Astrocyte of the spinal cord (primary cell): ENCODE data around the gene ONECUT3.

ENCODE experiments used
- DNase-seq: peaks from one replicate; pipeline ENCODE4 v3.0.0; 2011; ENCODE audit warnings: low read depth, low spot score
- H3K4me3 ChIP-seq: 2 replicates; pipeline ENCODE4 v1.5.1; 2011; ENCODE audit warnings: low read depth, mild to moderate bottlenecking, low read length, moderate library complexity
- in situ Hi-C: cut with HindIII; loops from 2 replicates; pipeline ENCODE4 v1.10.0; 2017; ENCODE audit warnings: low sequenced_read_pairs
- TF ChIP-seq, protein P1 (sequence below): IDR thresholded peaks from 2 replicates; pipeline ENCODE4 v1.5.1; 2012; ENCODE audit warnings: low read depth, mild to moderate bottlenecking, low read length, inconsistent platforms

Gene ONECUT3

DNA sequence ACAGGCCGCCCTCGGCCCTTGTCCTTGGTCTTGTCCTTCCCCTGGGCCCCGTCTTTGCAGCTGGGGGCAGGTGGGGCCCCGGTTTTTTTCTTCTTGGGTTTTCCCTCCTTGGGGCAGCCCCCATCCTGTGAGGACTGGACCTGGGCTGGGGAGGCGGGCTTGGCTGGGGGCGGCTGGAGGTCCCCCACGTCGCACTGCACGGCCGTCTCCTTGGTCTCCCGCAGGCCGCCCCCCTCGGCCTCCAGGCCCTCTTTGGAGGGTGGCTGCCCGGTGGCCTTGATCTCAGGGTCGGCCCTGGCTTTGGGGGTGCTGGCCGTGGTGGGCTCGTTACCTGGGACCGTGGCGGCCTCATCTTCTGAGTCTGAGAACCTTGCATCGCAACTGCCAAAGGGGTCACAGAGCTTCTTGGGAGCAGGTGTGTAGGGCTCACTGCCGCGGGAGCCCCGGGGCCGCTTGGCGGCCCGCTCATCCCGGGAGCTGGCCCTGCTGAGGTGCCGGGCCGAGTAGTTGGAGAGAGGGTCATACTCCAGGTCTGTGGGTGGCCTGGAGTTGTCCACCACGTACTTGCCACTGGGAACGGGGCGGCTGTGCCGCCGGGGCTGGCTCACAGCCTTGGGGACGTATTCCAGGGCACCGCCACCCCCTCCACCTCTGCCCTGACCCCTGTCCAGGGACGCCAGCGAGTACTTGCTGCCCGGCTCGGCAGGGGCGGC, 74.4 kb downstream of the ONECUT3 start:
- in situ Hi-C loops = no loop called here
- TF ChIP-seq, protein P1, sequence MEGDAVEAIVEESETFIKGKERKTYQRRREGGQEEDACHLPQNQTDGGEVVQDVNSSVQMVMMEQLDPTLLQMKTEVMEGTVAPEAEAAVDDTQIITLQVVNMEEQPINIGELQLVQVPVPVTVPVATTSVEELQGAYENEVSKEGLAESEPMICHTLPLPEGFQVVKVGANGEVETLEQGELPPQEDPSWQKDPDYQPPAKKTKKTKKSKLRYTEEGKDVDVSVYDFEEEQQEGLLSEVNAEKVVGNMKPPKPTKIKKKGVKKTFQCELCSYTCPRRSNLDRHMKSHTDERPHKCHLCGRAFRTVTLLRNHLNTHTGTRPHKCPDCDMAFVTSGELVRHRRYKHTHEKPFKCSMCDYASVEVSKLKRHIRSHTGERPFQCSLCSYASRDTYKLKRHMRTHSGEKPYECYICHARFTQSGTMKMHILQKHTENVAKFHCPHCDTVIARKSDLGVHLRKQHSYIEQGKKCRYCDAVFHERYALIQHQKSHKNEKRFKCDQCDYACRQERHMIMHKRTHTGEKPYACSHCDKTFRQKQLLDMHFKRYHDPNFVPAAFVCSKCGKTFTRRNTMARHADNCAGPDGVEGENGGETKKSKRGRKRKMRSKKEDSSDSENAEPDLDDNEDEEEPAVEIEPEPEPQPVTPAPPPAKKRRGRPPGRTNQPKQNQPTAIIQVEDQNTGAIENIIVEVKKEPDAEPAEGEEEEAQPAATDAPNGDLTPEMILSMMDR = no peak

DNA sequence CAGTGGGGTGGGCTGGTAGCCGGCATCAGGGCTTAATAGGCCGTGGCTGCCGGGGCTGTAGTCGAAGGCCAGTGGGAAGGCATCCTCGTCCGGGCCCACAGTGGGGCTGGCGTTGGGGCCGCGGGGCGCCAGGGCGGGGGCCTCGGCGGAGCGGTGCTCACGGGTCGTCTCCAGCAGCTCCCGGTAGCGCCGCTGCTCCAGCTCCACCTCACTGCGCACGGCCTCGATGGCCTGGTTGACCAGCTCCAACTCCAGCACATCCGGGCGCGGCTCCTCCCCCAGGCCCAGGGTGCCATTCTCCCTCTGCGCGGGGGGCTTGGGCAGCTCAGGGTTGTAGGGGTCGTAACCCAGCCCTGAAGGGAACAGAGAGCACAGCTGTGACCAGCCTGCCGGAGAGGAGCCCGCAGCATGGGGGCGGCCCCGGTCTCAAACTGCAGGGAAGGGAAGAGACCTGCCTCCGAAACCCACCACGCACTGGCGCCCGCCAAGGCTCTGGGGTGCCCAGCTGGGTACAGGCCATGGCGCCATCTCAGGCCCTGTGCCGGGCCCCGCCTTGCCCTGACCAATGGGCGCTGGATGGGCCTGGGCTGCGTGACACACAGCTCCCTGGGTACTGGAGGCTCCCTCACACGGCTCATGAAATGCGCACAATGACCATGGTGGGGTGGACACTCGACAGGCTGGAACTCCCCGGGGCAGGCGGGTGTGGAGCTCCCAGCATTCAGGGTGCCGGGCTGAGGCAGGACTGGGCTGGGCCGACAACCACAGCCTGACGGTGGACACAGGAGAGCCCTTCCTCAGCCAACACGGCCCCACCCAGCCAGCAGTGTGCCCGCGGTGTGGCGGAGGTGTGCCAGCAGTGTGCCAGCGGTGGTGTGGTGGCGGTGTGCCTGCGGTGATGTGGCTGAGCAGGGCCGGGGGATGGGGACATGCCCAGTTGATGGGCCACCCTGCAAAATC, 75.3 kb downstream of the ONECUT3 start:
- in situ Hi-C loops = no loop called here
- H3K4me3 ChIP-seq = no peak overlapping the region
- TF ChIP-seq, protein P1 = no peak
- no peak for DNase-seq

More for the DNA sequence above, 74.4 kb downstream of the ONECUT3 start:
- H3K4me3 ChIP-seq = no peak overlapping the region
- DNase-seq = no peak

DNA sequence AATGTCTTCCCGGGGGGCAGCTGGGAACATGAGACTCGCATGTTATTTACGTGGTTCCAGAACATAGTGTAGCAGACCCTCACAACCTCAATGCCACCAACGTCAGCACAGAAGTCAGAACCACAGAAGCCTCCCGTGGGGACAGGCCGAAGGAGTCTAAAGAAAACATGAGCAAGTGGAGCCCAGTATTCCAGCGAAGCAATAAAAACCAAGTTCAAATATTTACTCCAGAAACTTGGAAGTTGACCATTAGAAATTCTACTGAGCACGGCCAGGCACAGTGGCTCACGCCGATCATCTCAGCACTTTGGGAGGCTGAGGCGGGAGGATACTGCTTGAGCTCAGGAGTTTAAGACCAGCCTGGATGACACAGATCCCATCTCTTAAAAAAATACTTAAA, 76.7 kb downstream of the ONECUT3 start:
- in situ Hi-C loops = no loop called here
- no peak for DNase-seq
- TF ChIP-seq, protein P1 = no peak
- H3K4me3 ChIP-seq = no peak overlapping the region

DNA sequence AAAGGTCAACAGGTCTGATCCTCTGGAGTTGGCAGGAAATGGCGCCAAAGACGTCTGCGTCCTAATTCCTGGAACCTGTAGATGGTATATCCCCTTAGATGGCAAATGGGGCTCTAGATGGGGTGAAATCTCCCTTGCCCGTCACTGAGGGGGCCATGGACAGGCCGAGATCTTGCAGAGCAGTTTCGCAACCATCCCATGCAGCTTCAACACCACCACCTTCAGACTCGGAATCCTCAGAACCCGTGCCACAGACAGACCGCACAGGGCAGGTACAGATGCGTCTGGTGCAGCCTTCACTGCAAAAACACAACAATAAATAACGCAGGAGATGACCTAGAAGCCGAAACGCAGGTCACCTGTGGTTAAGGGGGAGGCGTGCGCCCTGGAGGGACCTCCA, 77.3 kb downstream of the ONECUT3 start:
- in situ Hi-C loops = no loop called here
- no peak for DNase-seq
- no peak overlapping the region for H3K4me3 ChIP-seq
- TF ChIP-seq, protein P1 = no peak
